Mammary epithelial cell (primary cell): Measurements from ENCODE around the gene KRT37.

Experiments
- EZH2 ChIP-seq: IDR thresholded peaks from 2 replicates; pipeline ENCODE4 v1.6.1; 2012; ENCODE audit warnings: low read length, inconsistent platforms, borderline replicate concordance
- TF ChIP-seq, protein P1 (sequence below), 2 donors: IDR thresholded peaks in 1 of 2; conservative IDR thresholded peaks in 1 of 2; 2 replicates each; pipeline ENCODE4 v1.5.1; 2011 to 2012; ENCODE audit warnings: inconsistent platforms in 2 of 2, low read length in 2 of 2, mild to moderate bottlenecking in 2 of 2, control low read depth in 1 of 2, low read depth in 1 of 2; ENCODE audit not compliant: insufficient read depth in 1 of 2; ENCODE audit errors: extremely low read depth in 1 of 2

DNA sequence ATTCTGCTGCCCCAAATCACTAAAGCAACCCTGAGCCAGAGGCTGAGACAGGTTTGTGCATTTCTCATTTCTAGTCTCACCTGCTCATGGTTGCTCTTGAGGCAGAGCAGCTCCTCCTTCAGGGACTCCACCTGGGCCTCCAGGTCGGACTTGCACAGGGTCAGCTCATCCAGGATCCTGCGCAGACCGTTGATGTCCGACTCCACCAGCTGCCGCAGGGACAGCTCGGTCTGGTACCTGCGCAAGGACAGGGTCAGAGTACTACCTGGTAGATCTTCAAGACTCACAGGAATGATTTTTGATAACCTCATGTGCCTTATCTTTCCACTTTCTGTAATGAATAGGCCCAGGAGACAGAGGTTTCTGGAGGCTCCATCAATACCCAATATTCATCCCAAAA is 28.0 kb downstream of the KRT37 start:
- TF ChIP-seq, protein P1, sequence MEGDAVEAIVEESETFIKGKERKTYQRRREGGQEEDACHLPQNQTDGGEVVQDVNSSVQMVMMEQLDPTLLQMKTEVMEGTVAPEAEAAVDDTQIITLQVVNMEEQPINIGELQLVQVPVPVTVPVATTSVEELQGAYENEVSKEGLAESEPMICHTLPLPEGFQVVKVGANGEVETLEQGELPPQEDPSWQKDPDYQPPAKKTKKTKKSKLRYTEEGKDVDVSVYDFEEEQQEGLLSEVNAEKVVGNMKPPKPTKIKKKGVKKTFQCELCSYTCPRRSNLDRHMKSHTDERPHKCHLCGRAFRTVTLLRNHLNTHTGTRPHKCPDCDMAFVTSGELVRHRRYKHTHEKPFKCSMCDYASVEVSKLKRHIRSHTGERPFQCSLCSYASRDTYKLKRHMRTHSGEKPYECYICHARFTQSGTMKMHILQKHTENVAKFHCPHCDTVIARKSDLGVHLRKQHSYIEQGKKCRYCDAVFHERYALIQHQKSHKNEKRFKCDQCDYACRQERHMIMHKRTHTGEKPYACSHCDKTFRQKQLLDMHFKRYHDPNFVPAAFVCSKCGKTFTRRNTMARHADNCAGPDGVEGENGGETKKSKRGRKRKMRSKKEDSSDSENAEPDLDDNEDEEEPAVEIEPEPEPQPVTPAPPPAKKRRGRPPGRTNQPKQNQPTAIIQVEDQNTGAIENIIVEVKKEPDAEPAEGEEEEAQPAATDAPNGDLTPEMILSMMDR (conservative IDR thresholded peaks at IDR 0.05 in 1 of 2, IDR thresholded peaks at IDR 0.05 in 1 of 2; ENCODE audit: extremely low read depth in 1 of 2, insufficient read depth in 1 of 2, low read depth in 1 of 2, low read length in 2 of 2), result no peak
- TF ChIP-seq EZH2, result no peak
